ENCODE results near the gene PRR7.
A peak's percentile ranks its signal among the peaks of the same experiment; 100 is the strongest.

Gene PRR7

DNA sequence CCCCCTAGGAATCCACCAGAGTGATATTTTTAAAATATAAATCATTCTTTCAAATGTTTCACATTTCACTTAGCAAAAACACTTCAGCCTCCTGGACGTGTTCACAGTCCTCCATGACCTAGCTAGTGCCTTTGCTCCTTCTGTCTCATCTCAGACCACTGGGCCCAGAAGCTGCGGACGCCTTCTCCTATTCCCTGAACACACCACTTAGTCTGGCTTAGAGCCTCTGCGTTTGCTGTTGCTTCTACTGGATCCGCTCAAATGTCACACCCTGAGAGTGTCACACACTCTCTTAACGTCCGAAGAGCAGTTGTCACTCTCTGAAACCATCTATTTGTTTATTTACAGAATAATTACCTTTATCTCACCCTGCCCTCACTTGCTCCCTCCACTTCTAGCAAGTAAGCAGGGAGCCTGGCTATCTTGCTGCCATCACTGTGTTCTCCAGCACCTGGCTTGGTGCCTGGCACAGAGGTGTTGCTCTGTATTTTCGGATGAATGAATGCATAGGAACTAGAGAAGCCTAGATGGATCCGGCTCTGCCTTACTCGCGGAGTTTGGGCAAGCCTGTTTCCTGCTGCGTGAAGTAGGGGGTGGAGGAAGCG, 21.3 kb upstream of the PRR7 start:
- DNase-seq = no peak

DNA sequence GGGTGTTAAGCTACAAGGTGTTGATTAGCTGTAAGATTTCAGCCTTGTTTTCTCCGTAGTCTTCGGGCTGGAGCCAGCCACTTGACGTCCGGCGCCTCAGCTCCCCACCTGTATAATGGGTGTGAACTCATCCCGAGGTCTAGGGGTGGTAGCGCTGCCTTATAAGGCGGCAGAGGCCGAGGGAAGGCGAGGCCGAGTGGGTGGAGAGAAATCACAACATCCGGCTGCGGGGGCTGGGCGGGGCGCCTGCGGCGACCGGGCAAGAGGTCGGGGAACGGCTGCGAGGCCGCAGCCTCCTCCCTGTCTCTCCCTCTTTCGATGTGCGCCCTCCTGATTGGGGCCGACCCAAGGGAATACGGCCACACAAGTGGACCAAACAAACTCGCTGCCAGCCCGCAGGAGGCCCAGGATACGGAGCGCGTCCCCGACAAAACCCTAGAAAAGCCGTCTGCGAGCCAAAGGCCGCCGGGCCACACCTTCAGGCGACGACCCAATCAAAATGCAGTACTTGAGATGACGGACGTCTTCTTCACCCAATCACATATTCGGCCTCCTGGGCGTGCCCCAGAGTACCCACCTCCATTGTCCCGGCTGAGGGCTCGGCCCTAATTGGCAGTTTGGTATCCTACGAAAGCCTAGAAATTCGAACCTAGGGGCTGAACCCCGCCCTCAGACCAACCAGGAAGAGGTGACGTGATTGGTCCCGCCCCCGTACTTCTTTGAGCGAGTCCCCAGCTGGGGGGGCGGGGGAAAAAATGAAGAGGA, 20.6 kb upstream of the PRR7 start:
- peak; percentile 100 for DNase-seq

GRCh38 chr5:177426566-177427210, 19.9 kb upstream of the PRR7 start, which contains the start of gene GRK6:
Gene GRK6 (plus strand): TSS chr5:177426676. CDS start chr5:177426846, 170 bp downstream.
- no peak for DNase-seq

GRCh38 chr5:177427211-177427822, 19.3 kb upstream of the PRR7 start:
- no peak for DNase-seq

GRCh38 chr5:177427919-177428573, 18.6 kb upstream of the PRR7 start:
- no peak for DNase-seq

GRCh38 chr5:177428574-177429217, 17.9 kb upstream of the PRR7 start:
- DNase-seq = no peak

- DNase-seq = no peak
Observed at GRCh38 chr5:177429248-177430040, 17.2 kb upstream of the PRR7 start.

DNA sequence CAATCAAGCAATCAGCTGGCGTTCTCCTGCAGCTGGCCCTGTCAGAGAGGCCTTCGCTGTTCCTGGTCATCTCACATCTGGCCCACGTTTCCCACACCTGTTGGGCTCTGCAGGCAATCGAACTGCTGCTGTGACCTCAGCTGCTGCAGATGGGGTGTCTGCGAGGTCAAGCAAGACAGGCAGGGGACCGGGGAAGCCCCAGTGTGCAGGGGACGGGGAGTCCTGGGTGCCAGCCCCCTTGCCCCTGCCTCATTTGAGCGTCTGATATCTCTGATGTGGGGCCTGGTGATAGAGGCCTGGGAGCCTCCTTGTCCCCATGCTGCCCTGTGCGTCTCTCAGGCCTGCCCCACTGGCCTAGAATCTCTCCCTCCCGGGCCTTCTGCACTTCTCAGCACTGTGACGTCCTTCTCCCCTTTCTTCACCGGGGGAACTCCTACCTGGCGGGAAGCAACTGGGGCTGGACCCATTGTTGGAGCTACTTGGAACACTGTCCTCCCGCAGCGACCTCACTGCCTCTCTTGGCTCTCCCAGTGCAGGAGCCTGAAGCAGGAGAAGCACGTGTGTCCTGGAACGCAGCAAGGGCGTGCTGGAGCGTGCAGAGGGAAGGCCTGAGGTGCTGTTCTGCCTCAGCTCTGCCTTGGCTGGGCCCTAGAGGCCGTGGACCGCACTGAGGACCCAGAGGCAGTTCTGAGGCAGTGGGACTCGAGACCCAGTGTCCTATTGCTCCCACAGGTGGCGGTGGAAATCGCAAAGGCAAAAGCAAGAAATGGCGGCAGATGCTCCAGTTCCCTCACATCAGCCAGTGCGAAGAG, 16.3 kb upstream of the PRR7 start:
- DNase-seq = no peak

GRCh38 chr5:177430972-177431316, 15.7 kb upstream of the PRR7 start:
- DNase-seq = no peak

DNA sequence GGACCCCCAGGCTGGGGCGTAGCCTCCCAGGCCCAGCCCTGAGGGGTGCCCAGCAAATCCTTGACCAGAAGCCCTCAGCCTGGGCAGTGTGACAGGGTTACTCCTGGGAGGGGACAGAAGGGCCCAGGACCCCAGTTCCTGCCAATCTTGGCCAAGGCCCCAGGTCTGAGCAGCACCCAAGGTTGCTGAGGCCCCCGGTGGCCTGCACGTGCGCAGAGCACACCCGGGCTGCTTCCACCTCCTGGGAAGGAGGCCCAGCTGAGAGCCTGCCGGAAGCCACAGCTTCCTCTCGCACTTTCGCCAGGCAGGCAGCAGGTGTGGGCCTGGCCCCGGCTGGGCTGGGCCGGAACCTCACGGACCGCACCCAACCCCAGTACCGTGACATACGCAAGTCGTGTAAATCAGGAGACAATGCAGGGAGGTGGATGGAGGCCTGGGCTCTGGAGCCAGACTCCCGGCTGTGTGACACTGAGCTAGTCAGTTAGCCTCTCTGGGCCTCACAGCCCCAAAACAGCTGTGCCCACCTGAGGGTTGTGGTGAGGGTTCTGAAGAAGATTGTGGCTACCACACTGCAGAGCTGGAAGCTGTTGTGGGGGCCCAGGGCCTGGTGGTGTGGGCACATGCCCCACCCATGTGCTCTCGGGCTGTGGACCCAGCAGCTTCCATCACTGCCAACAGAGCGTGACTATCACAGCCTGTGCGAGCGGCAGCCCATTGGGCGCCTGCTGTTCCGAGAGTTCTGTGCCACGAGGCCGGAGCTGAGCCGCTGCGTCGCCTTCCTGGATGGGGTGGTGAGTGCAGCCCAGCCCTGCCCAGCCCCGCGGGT, 15.1 kb upstream of the PRR7 start:
- DNase-seq = no peak

- no peak for DNase-seq
Observed at GRCh38 chr5:177432143-177432838, 14.3 kb upstream of the PRR7 start.

- DNase-seq = no peak
Observed at GRCh38 chr5:177432839-177433657, 13.6 kb upstream of the PRR7 start.

GRCh38 chr5:177433658-177434217, 12.9 kb upstream of the PRR7 start:
- DNase-seq = no peak

DNA sequence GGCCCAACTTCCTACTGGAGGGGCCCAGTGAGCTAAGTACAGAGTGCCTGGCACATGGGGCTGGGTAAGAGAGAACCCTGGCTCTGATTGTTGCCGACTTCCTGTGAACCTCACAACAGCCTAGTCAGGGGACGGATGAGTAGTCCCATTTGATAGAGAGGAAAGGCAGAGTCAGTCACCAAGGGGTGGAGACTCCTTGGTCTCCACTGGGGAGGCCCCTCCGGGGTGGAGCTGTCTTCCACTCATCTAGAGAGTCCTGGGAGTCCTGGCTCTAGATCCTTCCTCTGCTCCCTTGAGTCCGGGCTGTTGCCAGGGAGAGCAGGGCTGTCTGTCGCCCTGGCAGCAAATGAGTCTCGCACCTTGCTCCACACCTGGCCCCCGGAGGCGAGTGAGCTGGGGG, 12.2 kb upstream of the PRR7 start:
- DNase-seq = no peak

GRCh38 chr5:177434942-177435738, 11.5 kb upstream of the PRR7 start:
- DNase-seq = no peak

GRCh38 chr5:177435847-177436536, 10.6 kb upstream of the PRR7 start:
- DNase-seq = no peak

- no peak for DNase-seq
Observed at GRCh38 chr5:177437623-177438022, 9.0 kb upstream of the PRR7 start.
